Thoracic aorta (tissue), 2 donors: ENCODE measurements around the gene RFPL4A. TPM values are rescaled to one million over a fixed set of nuclear protein-coding genes. Genes with fewer than 3 reads are reported as not detected.
"Not testable (repeated sequence)": the region's sequence is repeated elsewhere in the genome, so short reads cannot be mapped to it uniquely, and the experiment has no call there.

Source experiments
- ATAC-seq: fragments of 150-250 bp; one replicate; pipeline ENCODE4 v1.8.0; 2017; ENCODE audit warnings: low read depth; ENCODE audit not compliant: insufficient number of reproducible peaks, low FRiP score
- DNase-seq: peaks from one replicate; pipeline ENCODE4 v3.0.0-alpha.2; 2020; ENCODE audit warnings: low spot score
- H3K27ac ChIP-seq, 2 donors: fragments of 200-600 bp; sonication (generic); 1 replicate in 1 of 2; 2 replicates in 1 of 2; pipeline ENCODE4 v1.5.1; 2016; ENCODE audit warnings: mild to moderate bottlenecking in 2 of 2, moderate library complexity in 2 of 2
- H3K27me3 ChIP-seq: fragments of 200-600 bp; sonication (generic); replicated peaks from 2 replicates; pipeline ENCODE4 v1.6.0; 2016; ENCODE audit warnings: mild to moderate bottlenecking; ENCODE audit not compliant: insufficient read depth
- H3K36me3 ChIP-seq: fragments of 200-600 bp; sonication (generic); one replicate; pipeline ENCODE4 v1.5.1; 2016
- H3K4me1 ChIP-seq, 2 donors: fragments of 200-600 bp; sonication (generic); 1 replicate in 1 of 2; 2 replicates in 1 of 2; pipeline versions ENCODE4 v1.5.1 to v1.6.0; 2016; ENCODE audit warnings: low read depth in 2 of 2, mild to moderate bottlenecking in 1 of 2; ENCODE audit not compliant: control insufficient read depth in 1 of 2
- H3K4me3 ChIP-seq: fragments of 200-600 bp; sonication (generic); 2 replicates; pipeline ENCODE4 v1.5.1; 2016; ENCODE audit warnings: mild to moderate bottlenecking
- H3K9me3 ChIP-seq: fragments of 200-600 bp; sonication (generic); 2 replicates; pipeline ENCODE4 v1.5.1; 2016
- total RNA-seq, 2 donors: library from RNA; depleted of rRNA; stranded (reverse); fragments of >200 nt; gene quantifications; one replicate each; pipeline versions ENCODE4 v1.1.0 to v1.2.3, GENCODE V29; 2016
- TF ChIP-seq, protein P1 (sequence below): fragments of 200-600 bp; sonication (generic); IDR thresholded peaks from one replicate; pipeline ENCODE4 v1.5.1; 2019; ENCODE audit warnings: antibody characterized with exemption

Gene RFPL4A
- total RNA-seq, 2 donors from 2014 or later = not detected

DNA sequence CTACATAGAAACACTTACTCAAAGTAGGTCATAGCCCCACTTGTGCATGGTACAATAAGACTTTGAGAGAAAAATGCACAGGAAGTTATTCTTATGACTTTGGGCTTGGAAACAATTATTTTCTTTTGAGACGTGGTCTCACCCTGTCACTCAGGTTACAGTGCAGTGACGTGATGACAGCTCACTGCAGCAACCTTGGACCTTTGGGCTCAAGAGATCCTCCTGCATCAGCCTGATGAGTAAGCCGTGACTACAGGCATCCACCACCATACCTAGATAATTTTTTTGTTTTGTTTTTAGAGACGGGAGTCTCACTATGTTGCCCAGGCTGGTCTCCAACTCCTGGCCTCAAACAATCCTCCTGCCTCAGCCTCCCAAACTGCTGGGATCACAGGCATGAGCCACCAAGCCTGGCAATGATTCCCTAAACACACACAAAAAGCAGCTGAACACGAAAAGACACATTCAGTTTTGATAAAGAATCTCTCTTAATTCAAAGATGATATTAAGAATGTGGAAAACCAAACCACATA lies 38.6 kb upstream of the RFPL4A start:
- TF ChIP-seq, protein P1, sequence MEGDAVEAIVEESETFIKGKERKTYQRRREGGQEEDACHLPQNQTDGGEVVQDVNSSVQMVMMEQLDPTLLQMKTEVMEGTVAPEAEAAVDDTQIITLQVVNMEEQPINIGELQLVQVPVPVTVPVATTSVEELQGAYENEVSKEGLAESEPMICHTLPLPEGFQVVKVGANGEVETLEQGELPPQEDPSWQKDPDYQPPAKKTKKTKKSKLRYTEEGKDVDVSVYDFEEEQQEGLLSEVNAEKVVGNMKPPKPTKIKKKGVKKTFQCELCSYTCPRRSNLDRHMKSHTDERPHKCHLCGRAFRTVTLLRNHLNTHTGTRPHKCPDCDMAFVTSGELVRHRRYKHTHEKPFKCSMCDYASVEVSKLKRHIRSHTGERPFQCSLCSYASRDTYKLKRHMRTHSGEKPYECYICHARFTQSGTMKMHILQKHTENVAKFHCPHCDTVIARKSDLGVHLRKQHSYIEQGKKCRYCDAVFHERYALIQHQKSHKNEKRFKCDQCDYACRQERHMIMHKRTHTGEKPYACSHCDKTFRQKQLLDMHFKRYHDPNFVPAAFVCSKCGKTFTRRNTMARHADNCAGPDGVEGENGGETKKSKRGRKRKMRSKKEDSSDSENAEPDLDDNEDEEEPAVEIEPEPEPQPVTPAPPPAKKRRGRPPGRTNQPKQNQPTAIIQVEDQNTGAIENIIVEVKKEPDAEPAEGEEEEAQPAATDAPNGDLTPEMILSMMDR = no peak
- ATAC-seq (no peak), DNase-seq (no peak)
- Histone ChIP-seq H3K36me3 (no peaks in the 10 kb centered on the region), H3K9me3 (no peaks in the 10 kb centered on the region), H3K4me3 (no peak overlapping the region), H3K4me1 (no peaks in the 10 kb centered on the region), H3K27ac (no peak overlapping the region), H3K27me3 (no peaks in the 10 kb centered on the region)

DNA sequence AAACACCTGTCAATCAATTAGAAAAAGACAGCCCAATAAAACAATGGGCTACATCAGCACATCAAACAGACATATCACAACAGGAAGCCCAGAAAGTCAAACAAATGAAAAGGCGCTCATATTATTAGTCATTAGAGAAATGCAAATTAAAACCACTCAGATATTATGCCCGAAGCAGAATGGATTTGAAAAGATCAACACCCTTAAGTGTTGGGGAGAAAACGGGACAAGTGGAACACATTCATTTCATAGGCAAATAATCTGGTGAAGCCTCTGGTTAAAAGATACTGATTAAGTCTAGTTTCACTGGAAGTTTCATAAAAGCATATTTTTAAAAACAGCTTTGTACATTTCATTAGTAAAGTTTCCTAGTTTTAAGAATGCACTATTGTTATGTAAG lies 38.1 kb upstream of the RFPL4A start:
- DNase-seq (no peak), ATAC-seq (no peak)
- TF ChIP-seq, protein P1 = no peak
- Histone ChIP-seq H3K36me3 (no peaks in the 10 kb centered on the region), H3K27ac (no peak overlapping the region), H3K27me3 (no peaks in the 10 kb centered on the region), H3K4me1 (no peaks in the 10 kb centered on the region), H3K9me3 (no peaks in the 10 kb centered on the region), H3K4me3 (no peak overlapping the region)

DNA sequence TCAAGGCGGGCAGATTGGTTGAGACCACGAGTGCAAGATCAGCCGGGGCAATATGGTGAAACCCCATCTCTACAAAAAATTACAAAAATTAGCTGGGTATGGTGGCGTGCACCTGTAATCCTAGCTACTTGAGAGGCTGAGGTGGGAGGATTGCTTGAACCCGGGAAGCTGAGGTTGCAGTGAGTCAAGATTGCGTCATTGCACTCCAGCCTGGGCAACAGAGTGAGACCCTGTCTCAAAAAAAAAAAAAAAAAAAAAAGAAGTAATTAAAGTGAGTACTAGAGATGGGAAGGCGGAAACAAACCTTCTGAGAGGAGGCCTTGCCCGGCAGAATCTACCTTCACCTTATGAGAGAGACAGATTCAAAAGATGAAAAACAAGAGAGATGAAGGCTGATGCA lies 35.4 kb upstream of the RFPL4A start:
- H3K27ac ChIP-seq = no peak overlapping the region
- TF ChIP-seq, protein P1 = no peak
- no peak overlapping the region for H3K4me3 ChIP-seq
- no peak for ATAC-seq
- H3K27me3 ChIP-seq = no peaks in the 10 kb centered on the region
- no peaks in the 10 kb centered on the region for H3K9me3 ChIP-seq
- no peaks in the 10 kb centered on the region for H3K36me3 ChIP-seq
- no peaks in the 10 kb centered on the region for H3K4me1 ChIP-seq
- DNase-seq = no peak

- not testable (repeated sequence) for H3K27ac ChIP-seq, H3K4me1 ChIP-seq, H3K4me3 ChIP-seq, H3K9me3 ChIP-seq, H3K27me3 ChIP-seq, ATAC-seq, H3K36me3 ChIP-seq, DNase-seq
Measured at GRCh38 chr19:55730378-55730777, 28.5 kb upstream of the RFPL4A start.

- H3K27ac ChIP-seq = no peak within 1 kb of the TSS
- ATAC-seq = no peak
- no peak within 1 kb of the TSS for H3K4me3 ChIP-seq
- H3K4me1 ChIP-seq = no peaks in the 10 kb centered on the region
- no peaks in the 10 kb centered on the region for H3K9me3 ChIP-seq
- DNase-seq = no peak
- no peaks in the 10 kb centered on the region for H3K27me3 ChIP-seq
- TF ChIP-seq, protein P1 = no peak
- H3K36me3 ChIP-seq = no peaks in the 10 kb centered on the region
Measured at GRCh38 chr19:55738302-55738701, 20.6 kb upstream of the RFPL4A start, which contains the start of gene NLRP9. TSS of gene NLRP9 (minus strand) at chr19:55738402. CDS start at chr19:55738374, 28 bp downstream.

DNA sequence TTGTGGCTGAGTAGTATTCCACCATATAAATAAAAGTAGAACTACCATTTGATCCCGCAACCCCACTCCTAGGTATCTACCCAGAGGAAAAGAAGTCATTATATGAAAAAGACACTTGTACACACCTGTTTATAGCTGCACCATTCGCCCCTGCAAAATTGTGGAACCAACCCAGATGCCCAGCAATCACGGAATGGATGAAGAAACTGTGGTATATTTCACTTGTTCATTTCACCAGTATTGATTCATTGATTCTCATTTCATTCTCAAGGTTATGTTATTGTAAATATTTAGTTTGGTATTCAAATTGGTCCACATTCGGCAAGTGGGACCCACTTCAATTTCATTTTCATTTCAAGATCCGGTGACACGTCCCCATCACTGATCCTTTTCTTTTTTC lies 8.2 kb upstream of the RFPL4A start:
- Histone ChIP-seq H3K9me3 (no peaks in the 10 kb centered on the region), H3K27ac (no peak overlapping the region), H3K27me3 (no peaks in the 10 kb centered on the region), H3K4me3 (no peak overlapping the region), H3K36me3 (no peaks in the 10 kb centered on the region), H3K4me1 (no peaks in the 10 kb centered on the region)
- DNase-seq (no peak), ATAC-seq (no peak)
- TF ChIP-seq, protein P1 = no peak
